HG02759 (cell line): Measurements from ENCODE around the gene RPS15.
A peak's percentile ranks its signal among the peaks of the same experiment; 100 is the strongest.

Source experiments
- ATAC-seq: cut with Tn5 transposase; IDR thresholded peaks from one replicate; pipeline ENCODE4 v1.9.1; 2021; ENCODE audit warnings: mild to moderate bottlenecking, moderate library complexity; ENCODE audit not compliant: unreplicated experiment

Gene RPS15

DNA sequence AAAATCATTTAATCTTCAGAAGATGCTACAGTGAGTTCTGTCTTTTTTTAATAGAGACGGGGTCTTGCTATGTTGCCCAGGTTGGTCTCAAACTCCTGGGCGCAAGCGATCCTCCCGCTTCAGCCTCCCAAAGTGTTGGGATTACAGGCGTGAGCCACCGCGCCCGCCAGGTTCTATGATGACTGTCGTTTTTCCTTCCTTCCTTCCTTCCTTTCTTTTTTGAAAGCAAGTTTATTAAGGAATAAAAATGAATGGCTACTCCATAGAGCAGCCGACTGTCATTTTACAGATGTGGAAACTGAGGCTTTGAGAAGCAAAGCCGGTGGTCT is 36.3 kb upstream of the RPS15 start:
- no peak for ATAC-seq

DNA sequence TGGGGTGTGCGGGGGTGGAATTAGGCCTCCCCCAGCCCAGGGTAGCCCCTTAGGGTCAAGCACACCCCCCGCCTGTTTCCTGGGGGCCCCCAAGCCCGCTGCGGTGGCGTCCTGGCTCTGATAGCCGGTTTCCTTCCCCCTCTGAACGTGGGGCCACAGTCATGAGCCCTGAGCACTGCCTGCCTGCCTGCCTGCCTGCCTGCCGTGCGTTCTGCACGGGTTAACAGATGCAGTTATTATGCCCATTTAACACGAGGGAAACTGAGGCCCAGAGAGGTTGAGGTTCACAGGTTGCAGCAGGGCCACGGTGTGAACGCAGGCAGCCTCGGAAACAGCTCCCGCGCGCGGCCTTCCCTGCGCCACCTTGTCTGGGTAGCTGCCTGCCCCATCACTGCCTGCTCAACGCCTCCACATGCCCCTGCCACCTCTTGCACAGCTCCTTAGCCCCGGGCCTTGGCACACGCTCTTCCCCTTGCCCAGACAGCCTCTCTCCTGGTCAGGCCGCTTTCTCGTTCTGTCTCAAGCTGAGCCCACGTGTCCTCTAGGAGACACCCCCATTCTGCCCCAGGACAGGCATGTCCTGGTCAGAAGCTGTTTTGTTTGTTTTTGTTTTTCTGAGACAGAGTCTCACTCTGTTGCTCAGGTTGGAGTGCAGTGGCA is 35.7 kb upstream of the RPS15 start:
- no peak for ATAC-seq

DNA sequence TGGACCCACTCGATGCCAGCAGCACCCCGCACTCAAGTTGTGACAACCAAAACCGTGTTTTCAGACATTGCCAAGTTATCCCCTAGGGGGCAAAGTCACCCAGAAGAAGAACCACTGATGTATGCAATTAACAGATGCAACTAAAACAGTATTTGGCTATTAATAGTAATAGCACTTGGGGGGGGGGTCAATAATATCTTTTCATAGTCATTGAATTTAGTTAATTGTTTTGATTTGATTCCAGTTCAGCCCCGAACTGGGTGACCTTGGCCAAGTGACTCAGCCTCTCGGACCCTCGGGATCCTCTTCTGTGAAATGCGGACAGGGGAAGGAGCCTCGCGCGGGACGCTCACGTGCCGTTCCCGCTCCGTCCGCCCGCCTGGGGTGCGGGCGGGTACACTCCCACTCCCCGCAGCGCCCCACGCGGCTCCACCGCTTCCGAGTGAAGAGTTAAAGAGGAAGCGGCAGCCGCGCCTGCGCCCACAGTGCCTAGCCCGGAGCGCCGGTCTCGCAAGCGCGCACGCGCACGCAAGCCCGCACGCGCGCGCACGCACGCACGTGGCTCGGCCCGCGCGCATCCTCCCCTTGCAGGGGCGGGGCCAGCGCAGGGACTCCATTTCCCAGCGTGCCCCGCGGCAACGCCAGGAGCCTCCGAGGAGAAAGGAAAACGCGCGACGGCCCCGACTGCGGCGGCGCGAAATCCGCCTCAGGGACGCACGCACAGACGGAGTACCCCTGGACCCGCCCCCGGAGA is 31.2 kb upstream of the RPS15 start:
- peak; percentile 84 for ATAC-seq

DNA sequence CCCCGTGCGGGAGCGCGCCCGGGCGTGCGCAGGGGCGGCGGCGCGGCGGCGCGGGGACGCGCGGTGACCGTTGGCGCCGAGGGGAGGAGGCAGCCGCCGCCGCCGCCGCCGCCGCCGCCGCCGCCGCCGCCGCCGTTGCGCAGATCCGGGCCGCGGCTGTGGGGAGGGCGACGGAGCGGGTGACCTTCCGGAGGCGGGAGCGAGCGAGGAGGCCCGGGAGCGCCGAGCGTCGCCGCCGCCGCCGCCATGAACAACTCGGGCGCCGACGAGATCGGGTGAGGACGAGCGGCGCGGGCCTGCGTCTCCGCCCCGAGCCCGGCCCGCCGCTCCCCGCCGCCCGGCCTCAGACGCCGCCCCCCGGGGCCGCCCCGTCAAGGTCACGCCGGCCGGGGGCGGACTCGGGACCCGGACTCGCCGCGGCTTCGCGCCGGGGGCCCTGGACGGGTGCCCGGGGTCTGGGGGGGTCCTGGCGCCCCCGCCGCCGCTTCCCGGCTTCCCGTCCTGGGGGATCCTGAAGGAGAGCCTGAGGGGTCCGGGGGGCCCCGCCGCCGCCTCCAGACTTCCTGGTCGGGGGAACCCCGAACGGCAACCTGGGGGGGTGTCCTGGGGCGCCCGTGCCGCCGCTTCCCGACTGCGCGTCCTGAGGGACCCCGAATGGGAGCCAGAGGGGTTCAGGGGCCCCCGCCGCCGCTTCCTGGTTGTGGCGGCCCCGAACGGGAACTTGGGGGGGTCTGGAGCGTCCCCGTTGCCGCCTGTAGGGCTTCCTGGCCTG is 30.5 kb upstream of the RPS15 start, which contains the start of gene DAZAP1:
DAZAP1 (plus strand) TSS at position 59 of the 772 bp plus-strand sequence; CDS start at position 247, 188 bp downstream.
- peak; percentile 23 for ATAC-seq

DNA sequence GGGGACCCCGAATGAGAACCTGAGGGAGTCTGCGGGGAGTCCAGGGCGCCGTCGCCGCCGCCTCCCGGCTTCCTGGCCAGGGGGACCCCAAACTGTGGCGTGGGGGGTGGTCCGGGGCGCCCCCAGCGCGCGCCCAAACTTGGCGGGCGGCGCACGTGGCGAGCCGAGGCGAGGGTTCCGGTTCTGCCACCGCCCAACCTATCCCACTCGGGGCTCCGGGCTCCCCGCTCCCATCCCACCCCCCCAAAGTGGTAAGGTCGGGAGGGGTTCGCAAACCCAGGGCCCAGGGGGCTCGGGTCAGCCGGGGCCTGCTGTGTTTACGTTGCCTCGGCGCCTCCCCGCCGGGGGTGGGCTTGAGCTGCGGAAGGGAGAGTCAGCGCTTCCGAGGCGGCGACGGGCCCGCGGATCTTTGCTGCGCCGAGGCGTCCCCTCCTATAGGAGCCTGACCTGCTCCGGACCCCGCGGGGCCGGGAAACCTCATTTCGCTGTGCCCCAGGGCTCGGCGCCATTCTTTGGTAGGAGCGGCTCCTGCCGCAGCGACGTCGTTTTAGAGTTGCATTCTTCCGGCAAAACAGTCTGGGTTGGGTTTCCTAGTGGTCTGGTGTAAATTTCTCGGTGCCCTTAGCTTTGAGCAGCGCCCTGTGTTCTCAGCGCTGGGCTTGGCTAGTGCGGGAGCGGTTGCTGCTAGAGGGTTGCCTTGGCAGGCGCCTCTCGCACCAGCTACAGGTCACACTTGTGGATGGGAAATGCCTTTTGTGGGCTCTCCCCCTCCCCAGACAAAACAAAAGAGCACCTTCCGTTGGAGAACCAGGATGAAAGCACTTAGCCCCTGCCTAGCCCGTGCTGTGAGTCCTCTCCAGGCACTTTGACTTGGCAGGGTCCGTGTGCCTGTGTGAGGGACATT is 29.6 kb upstream of the RPS15 start:
- no peak for ATAC-seq

DNA sequence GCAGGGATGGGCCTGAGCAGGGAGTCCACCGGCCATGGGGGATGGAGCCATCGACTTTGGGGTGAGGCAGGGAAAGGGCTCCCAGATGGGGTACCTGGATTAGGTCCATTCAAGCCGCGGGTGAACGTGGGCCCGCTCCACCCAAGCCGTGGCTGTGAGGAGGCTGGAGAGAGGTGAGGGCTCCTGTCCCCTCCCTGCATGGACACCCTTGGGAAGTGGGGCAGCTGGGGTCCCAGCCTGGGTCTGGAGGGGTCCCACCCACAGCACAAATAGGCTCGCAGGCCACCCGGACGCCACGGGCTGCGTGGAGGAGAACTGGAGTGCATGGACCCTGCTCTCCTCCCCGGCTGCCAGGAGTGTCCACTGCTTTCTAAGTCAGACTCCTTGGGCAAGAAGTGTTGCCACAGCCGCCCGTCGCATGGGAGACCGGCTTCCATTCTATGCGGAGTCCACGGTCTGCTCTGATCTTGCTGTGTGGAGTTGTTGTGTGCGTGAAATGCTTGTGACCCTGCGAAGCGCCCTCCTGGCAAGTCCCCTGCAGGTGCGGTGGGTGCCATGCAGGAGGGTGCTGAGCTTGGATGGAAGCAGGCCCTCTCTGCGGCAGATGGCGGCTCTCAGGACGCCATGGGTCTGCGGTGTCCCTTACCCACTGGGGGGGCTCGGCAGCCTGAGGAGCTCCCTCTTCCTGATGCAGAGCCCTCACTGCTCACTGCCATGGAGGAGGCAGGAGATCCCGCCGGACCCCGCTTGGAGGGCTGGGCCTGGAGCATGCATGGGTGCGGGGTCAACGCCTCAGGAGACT is 28.8 kb upstream of the RPS15 start:
- ATAC-seq = no peak

DNA sequence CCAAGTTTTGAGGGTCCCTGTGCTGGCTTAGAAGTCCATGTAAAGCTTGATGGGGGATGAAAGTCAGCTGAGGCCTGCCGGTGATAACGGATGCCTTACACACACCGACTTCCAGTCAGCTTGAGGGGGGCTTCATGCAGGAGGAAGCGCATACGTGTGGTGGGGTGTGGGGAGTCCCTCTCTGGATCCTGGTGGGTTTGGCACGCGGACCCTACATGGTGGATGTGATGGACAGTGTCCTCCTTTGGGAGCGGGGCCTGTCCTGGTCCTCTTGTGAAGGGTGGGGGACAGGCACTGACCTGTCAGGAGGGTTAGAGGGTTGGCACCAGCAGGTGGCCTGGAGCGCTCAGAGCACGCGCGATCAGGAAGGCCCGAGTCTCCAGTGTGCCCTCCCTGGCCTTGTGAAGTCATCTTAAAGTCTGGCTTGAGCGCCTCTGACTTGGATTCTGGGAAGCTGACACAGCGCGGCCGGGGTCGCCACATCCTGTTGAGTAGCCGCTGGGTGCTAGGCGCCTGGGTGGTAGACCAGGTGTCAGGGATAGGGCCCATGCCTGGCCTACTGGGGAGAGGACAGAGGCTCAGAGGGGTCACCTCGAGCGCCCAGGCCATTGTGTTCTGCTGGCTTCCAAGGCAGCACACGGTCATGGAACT is 27.9 kb upstream of the RPS15 start:
- no peak for ATAC-seq

DNA sequence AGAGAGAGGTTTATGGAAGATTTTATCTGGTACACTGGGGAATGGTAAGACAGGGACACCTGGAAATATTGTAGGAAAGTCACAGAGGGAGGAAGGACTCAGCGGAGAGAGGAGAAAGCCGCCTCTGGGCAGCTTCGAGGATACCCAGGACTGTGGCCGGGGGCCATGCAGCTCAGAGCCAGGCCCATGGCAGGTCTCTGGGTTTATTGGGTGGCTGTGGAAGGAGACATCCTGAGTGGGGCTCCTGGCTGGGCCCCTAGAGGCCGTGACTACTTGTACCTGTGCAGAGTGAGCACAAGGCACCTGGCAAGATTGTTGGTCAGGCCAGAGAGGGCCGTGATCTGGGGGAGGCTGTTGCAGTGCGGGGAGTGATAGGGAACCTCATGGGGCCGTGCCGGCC is 27.4 kb upstream of the RPS15 start:
- ATAC-seq = no peak

DNA sequence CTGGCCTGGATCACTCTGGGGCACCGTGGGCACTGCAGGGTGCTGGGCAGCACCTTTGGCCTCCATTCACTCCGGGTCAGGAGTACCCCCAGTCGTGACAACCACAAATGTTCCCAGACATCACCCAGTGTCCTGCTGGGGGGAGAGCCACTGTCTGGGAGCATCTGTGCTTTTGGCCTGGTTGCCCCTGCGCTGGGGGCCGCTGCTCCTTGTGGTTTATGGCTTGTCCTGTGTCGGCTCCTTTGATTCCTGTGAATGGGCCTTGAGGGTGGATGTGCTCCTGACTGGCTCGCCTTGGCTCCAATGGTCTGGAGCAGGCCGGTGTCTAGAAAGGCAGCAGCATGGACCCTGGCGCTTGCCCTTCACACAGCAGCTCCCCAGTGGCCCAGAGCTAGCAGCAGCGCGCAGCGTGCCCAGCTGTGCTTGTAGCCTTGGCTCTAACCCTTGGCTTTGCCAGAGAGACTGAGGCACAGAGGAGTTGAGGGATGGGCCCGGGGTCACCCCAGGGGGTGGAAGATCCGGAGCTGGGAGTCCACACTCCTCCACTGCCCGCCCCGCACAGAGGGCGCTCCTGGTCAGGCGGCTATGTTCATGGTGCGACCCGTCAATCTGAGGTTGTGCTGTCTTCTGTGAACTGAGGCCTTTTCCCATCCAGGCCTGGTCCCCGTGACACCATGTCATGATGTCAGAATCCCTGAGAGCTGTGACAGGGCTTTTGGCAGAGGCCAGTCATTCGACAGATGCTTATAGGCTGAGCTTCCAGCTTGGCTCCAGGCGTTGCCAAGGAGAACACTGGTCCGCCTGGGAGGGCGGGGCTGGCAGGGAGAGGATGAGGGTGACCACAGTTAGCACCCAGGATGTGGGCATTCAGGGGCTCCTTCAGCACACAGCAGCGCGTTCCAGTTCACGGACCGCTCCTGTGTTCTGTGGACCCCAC is 26.7 kb upstream of the RPS15 start:
- ATAC-seq = no peak

DNA sequence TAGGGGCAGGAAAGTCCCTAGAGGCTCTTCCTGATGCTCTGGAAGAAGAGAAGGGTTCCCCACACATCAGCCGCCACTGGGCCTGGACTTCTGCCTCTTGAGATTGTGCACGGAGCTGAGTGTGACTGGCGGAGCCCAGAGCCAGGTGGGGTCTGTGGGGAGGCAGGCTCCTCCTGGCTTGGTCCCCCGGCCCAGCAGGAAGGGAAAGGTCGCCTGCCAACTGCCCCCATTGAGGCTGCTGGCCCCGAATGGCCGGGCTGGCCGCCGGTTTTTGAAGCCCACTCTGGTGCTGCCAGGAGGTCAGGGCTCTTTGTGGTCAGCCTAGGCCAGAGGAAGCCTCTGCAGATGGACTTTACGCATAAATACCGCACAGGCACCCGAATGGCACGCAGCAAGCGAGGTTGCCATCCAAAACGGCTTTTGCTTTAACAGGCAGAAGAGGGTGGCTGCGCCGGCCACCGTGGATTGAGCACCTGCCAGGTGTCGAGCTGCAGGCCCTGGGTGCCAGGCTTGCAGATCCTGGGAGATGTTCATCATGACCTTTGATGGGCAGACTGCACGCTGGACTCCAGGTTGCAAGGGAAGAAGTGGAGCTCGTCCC is 25.8 kb upstream of the RPS15 start:
- no peak for ATAC-seq

DNA sequence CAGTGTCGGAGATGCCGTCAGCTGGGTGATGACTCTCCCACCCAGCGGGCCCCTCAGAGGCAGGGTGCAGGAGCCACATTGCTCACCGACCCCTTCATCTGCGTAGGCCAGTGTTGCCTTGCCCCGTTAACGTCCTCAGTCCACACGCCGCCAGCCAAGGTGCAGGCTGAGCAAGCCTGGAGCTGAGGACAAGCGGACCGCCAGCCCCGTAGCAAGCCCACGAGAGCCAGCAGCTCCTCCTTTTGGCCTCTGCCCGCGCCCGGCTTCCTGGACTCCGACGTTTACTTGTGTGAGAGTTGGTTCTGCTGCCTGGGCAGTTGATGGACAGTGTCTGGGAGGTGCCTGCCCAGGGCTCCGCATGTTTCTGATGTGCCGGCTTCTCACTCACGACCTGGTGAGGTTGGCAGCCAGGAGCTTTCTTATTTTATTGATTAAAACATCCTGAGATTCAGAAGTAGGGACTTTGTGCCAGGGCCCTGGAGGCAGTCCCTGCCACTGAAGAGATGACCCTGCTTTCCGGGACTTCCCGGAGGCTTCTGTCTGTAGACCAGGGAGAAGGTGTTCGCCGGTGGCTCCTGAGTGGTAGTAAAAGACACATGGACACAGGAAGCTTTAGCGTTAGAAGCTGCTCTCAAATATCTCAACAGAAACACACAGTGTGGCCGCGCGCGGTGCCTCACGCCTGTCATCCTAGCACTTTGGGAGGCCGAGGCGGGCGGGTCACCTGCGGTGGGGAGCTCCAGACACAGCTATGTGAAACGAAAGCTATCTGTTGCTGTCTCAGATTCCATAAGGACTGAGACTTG is 25.0 kb upstream of the RPS15 start:
- ATAC-seq = no peak

DNA sequence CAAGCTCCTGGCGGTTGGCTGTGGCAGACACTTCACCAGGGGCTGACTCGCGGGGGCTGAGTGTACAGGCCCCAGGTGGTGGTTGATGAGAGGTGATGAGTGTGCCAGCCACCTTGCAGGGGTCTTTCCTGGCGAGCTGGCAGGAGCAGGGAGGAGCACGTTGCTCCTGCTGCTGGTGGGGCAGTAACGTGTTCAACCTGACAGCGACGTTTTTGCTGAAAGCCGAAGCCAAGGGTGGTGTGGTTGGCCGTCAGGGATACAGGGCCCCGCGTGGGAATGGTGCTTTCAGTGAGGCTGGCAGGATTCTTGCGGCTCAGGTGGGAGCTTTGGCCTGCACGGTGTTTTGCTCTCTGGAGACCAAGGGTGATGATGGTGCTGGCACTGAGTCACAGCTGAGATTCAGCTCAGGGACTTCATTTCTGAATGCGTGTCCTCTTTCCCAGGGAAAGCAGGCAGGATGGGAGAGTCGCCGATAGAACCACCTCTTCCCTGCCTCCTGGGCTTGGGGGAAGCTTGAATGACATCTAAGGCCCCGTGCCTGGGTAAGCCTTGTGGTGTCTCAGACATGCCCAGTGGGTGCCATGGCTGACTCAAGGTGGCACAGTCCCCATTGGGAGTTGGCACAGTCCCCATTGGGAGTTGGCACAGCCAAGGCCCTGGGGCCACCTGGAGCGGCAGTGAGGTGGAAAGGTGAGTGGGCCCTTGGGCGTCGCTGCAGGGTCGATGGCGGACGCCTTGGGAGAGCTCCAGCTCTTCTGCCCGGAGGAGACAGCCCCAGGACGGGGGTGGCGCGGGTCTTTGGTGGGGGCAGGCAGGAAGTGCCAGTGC is 22.0 kb upstream of the RPS15 start:
- no peak for ATAC-seq

DNA sequence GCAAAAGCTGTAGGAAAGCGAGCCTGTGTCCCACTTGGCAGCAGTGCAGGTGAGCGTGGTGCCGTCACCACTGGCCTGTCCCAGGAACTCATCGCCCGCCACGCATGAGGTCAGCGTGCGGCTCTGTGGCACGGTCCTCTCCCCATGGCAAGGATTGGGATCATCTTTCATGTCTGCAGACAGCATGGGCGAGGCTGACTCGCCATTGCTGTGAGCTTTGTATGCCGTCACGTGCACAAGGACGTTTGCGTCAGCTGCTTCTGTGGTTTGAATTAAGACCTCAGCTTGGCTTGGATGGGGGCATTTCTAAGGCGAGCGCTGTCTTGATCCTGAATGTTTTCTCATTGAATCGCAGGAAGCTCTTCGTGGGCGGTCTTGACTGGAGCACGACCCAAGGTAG is 21.1 kb upstream of the RPS15 start:
- ATAC-seq = no peak

DNA sequence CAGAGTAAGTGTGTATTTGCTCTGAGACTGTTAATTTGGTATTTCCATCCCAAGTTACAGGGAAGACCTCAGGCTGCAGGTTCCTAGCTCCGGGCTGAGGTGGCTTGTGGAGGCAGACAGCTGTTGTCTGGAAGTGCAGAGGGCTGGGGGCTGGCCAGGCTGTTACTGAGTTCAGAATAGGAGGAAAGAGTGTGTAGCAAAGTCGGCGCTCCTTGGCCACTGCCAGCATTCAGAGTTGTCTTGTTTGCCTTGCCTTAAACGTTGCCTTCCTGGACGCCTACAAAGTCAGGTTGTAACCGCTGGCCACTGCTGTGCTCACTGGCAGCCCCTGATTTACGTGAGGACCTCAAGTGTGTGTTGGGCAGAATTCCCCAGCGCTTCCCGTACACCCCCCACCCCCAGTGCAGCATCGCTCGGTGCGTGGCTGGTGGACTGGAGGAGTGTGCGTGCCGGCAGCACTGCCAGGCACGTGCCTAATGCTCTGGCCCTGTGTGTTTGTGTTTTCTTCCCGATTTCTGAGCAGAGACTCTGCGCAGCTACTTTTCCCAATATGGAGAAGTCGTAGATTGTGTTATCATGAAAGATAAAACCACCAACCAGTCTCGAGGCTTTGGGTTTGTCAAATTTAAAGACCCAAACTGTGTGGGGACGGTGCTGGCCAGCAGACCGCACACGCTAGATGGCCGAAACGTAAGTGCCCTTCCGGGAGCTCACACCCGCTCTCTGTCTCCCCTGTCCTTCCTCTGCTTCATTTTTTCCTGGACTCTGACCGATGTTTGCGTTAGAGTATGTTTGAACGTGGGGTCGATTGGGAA is 20.3 kb upstream of the RPS15 start:
- no peak for ATAC-seq

DNA sequence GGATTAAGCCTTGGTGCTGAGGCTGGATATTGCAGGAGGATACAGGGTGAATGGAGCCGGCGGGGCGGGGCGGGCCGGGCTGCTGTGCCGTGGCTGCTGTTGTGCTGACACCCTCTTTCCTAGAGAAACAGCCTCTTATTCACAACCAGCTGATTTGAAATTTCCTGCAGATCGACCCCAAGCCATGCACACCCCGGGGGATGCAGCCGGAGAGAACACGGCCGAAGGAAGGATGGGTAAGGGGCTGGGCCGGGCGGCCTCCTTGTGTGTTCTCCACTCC is 19.8 kb upstream of the RPS15 start:
- no peak for ATAC-seq
